ENCODE results near the gene COPZ2. TPM values are rescaled to one million over a fixed set of nuclear protein-coding genes. Genes with fewer than 3 reads are reported as not detected.
"Not testable (repeated sequence)": the region's sequence is repeated elsewhere in the genome, so short reads cannot be mapped to it uniquely, and the experiment has no call there.

Gene COPZ2
- total RNA-seq, 1 experiment from 2014 or later, result not detected

DNA sequence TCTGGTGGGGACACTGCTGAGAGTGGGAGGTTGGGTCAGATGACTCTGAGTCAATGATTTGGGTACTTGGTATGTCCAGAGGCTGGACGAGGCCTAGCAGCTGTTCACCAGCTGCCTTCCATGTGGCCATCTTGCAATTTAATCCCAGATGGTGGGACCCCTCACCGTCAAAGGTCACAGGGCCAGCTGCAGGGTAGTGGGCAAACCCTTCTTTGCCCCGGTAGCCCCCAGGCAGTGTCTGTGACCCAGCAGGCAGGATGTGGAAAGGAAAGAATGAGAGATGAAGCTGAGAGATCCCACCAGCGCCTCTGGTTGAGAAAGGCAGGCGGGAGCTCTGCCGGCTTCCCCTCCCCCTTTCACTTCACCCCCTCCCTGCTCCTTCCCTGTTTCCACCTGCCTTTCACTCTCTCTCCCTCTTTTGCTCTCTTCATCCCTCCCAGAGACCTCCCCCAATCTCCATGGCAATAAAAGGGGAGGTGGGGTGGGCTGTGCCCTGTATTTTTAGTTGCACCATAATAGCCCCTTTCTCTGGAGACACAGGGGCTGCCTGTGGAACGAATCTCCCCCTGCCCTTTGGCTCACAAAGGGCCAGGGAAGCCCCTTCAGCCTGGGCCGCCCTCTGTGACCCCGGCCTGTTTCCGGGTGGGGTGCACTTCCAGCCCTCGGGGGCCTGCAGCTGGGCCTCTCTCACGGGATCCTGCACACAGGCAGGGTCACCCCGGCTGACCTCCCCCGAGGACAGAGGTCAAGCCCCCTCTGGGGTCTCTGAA, 46.5 kb downstream of the COPZ2 start:
- intact Hi-C loops (cut with micrococcal nuclease; ENCODE audit: unreplicated experiment), result no loop called here
- H3K36me3 ChIP-seq (ENCODE audit: insufficient read depth, low read length, poor library complexity, severe bottlenecking), result no peaks in the 10 kb centered on the region
- H3K9me3 ChIP-seq (ENCODE audit: low read depth, low read length, poor library complexity, severe bottlenecking), result no peaks in the 10 kb centered on the region
- no TSS peak for BruUV-seq (replicated peaks)
- H3K4me1 ChIP-seq (ENCODE audit: insufficient read depth, low read length, poor library complexity, severe bottlenecking), result peaks cover 27% of the 10 kb centered on the region
- H3K4me3 ChIP-seq (ENCODE audit: low read depth, low read length, poor library complexity, severe bottlenecking), result no peak overlapping the region
- no peaks in the 10 kb centered on the region for H3K27me3 ChIP-seq (replicated peaks; ENCODE audit: insufficient read depth, low read depth, low read length, poor library complexity)
- TF ChIP-seq, protein P1, sequence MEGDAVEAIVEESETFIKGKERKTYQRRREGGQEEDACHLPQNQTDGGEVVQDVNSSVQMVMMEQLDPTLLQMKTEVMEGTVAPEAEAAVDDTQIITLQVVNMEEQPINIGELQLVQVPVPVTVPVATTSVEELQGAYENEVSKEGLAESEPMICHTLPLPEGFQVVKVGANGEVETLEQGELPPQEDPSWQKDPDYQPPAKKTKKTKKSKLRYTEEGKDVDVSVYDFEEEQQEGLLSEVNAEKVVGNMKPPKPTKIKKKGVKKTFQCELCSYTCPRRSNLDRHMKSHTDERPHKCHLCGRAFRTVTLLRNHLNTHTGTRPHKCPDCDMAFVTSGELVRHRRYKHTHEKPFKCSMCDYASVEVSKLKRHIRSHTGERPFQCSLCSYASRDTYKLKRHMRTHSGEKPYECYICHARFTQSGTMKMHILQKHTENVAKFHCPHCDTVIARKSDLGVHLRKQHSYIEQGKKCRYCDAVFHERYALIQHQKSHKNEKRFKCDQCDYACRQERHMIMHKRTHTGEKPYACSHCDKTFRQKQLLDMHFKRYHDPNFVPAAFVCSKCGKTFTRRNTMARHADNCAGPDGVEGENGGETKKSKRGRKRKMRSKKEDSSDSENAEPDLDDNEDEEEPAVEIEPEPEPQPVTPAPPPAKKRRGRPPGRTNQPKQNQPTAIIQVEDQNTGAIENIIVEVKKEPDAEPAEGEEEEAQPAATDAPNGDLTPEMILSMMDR (conservative IDR thresholded peaks at IDR 0.05; ENCODE audit: low read depth, low read length), result no peak
- TF ChIP-seq EZH2 (IDR thresholded peaks at IDR 0.05; ENCODE audit: borderline replicate concordance, low read depth, low read length, poor library complexity, severe bottlenecking), result no peak
- POLR2A ChIA-PET (ENCODE audit: low non-redundant PET), result no interaction called here
- DNase-seq (ENCODE audit: low spot score), result no peak
- CTCF ChIA-PET, result no interaction called here
- no peak overlapping the region for H3K27ac ChIP-seq (ENCODE audit: low read depth, low read length, poor library complexity, severe bottlenecking)

DNA sequence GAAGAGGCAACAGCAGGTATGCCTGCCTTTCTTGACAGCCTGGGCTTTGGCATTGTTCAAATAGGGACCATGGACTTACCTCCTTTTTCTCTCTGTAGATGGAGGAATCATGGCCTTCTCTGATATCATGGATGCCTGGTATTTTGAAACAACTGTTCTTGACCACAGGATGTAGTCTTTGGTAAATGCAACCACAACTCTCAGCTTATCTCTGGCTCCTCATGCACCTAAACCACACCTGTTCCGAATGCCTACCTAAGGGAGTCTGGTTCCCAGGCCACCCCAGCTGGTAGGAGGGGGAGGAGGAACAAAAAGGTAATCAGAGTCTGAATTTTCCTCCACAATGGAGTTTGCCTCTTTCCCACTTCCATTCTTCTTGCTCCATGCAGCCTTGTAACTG, 47.9 kb downstream of the COPZ2 start:
- H3K4me1 ChIP-seq (ENCODE audit: insufficient read depth, low read length, poor library complexity, severe bottlenecking), result peaks cover 27% of the 10 kb centered on the region
- H3K4me3 ChIP-seq (ENCODE audit: low read depth, low read length, poor library complexity, severe bottlenecking), result no peak overlapping the region
- ChIA-PET POLR2A (ENCODE audit: low non-redundant PET) (interaction anchor here (0.6 kb wide), 1 partner anchor 19 kb away, joined by 4 read pairs; no protein-coding TSS in a partner anchor), CTCF (no interaction called here)
- TF ChIP-seq, protein P1 (conservative IDR thresholded peaks at IDR 0.05; ENCODE audit: low read depth, low read length), result no peak
- TF ChIP-seq EZH2 (IDR thresholded peaks at IDR 0.05; ENCODE audit: borderline replicate concordance, low read depth, low read length, poor library complexity, severe bottlenecking), result no peak
- no peaks in the 10 kb centered on the region for H3K9me3 ChIP-seq (ENCODE audit: low read depth, low read length, poor library complexity, severe bottlenecking)
- no peaks in the 10 kb centered on the region for H3K27me3 ChIP-seq (replicated peaks; ENCODE audit: insufficient read depth, low read depth, low read length, poor library complexity)
- H3K27ac ChIP-seq (ENCODE audit: low read depth, low read length, poor library complexity, severe bottlenecking), result peak overlapping the region; percentile 52
- no TSS peak for BruUV-seq (replicated peaks)
- H3K36me3 ChIP-seq (ENCODE audit: insufficient read depth, low read length, poor library complexity, severe bottlenecking), result peaks cover 4% of the 10 kb centered on the region
- intact Hi-C loops (cut with micrococcal nuclease; ENCODE audit: unreplicated experiment), result no loop called here
- DNase-seq (ENCODE audit: low spot score), result no peak

DNA sequence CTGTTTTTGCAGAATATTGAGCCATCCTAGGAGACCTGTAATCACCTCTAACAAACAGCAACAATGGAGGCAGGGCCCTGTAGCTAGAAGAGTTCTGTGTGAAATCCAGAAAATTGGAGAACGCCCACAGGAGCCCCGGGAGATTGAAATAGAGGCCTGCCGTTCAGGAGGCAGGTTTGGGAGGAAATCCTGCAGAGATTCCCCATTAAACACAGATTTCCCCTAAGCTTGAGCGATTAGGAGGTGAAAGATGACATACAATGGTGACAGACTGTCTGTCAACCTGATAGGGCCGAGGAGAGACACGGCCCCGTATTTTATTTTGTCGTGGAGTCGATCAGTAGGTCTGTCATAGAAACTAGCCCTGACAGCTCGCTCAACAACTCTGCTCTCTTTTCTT, 48.4 kb downstream of the COPZ2 start:
- TF ChIP-seq, protein P1 (conservative IDR thresholded peaks at IDR 0.05; ENCODE audit: low read depth, low read length), result no peak
- no peak for TF ChIP-seq EZH2 (IDR thresholded peaks at IDR 0.05; ENCODE audit: borderline replicate concordance, low read depth, low read length, poor library complexity, severe bottlenecking)
- BruUV-seq (replicated peaks), result no TSS peak
- H3K27me3 ChIP-seq (replicated peaks; ENCODE audit: insufficient read depth, low read depth, low read length, poor library complexity), result no peaks in the 10 kb centered on the region
- H3K4me1 ChIP-seq (ENCODE audit: insufficient read depth, low read length, poor library complexity, severe bottlenecking), result peaks cover 27% of the 10 kb centered on the region
- intact Hi-C loops (cut with micrococcal nuclease; ENCODE audit: unreplicated experiment), result no loop called here
- DNase-seq (ENCODE audit: low spot score), result no peak
- no peaks in the 10 kb centered on the region for H3K9me3 ChIP-seq (ENCODE audit: low read depth, low read length, poor library complexity, severe bottlenecking)
- POLR2A ChIA-PET (ENCODE audit: low non-redundant PET), result interaction anchor here (0.5 to 0.6 kb wide), 2 partner anchors 19 to 65 kb away, joined by 4 to 10 read pairs; no protein-coding TSS in a partner anchor
- CTCF ChIA-PET, result no interaction called here
- H3K36me3 ChIP-seq (ENCODE audit: insufficient read depth, low read length, poor library complexity, severe bottlenecking), result peaks cover 4% of the 10 kb centered on the region
- H3K4me3 ChIP-seq (ENCODE audit: low read depth, low read length, poor library complexity, severe bottlenecking), result no peak overlapping the region
- H3K27ac ChIP-seq (ENCODE audit: low read depth, low read length, poor library complexity, severe bottlenecking), result peak overlapping the region; percentile 52

DNA sequence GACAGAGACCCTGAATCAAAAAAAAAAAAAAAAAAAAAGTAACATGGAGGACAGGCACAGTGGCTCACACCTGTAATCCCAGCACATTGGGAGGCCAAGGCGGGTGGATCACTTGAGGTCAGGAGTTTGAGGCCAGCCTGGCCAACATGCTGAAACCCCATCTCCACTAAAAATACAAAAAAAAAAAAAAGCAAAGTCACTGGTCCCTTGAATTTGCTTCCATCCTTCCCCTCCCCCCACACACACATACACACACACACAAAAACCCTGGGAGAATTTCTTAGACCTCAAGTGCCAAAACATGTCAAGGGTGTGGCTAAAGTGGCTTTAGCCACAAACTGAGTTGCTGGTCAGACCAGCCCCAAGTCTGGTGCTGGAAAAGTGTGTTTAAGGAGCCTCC, 49.2 kb downstream of the COPZ2 start:
- H3K27ac ChIP-seq (ENCODE audit: low read depth, low read length, poor library complexity, severe bottlenecking); intact Hi-C loops (cut with micrococcal nuclease; ENCODE audit: unreplicated experiment); POLR2A ChIA-PET (ENCODE audit: low non-redundant PET); BruUV-seq (replicated peaks); H3K4me3 ChIP-seq (ENCODE audit: low read depth, low read length, poor library complexity, severe bottlenecking); H3K27me3 ChIP-seq (replicated peaks; ENCODE audit: insufficient read depth, low read depth, low read length, poor library complexity); CTCF ChIA-PET; DNase-seq (ENCODE audit: low spot score); H3K9me3 ChIP-seq (ENCODE audit: low read depth, low read length, poor library complexity, severe bottlenecking); H3K36me3 ChIP-seq (ENCODE audit: insufficient read depth, low read length, poor library complexity, severe bottlenecking): not testable (repeated sequence)
- H3K4me1 ChIP-seq (ENCODE audit: insufficient read depth, low read length, poor library complexity, severe bottlenecking), result peaks cover 27% of the 10 kb centered on the region
